Activated CD4-positive, CD25-positive, alpha-beta regulatory T cell treated with anti-CD3 and anti-CD28 coated beads, Interleukin-2, amount 50 U/mL, for 72 hours (primary cell): ENCODE measurements around the gene MRPS16.
"Not testable (repeated sequence)": the region's sequence is repeated elsewhere in the genome, so short reads cannot be mapped to it uniquely, and the experiment has no call there.

Experiments
- DNase-seq: peaks from one replicate; pipeline ENCODE4 v3.0.0; 2021

MRPS16 gene

GRCh38 chr10:73252445-73253224, at the start of gene MRPS16:
MRPS16 (minus strand) TSS chr10:73252644; CDS start chr10:73252482, 162 bp downstream.
- DNase-seq = peak; percentile 89

GRCh38 chr10:73296946-73297345, 44.5 kb upstream of the MRPS16 start:
- DNase-seq = no peak

DNA sequence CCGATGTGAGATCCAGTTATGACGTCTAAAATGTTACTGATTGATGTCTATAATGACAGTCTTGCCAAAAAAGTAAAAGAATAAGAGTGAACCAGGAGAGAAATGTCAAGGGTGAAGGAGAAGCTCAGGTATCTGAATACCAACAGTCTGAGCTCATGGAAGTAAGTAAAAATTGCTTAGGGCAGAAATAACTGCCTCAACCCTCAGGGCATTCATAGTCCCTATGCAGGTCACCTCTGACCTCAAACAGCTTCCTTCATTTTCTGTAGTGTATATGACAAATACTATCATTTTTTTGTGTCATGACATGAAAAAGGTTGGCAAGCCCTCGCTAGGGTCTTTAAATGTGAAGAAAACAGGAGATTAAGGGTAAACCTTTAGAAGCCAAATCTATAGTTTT, 41.0 kb upstream of the MRPS16 start:
- DNase-seq = no peak

DNA sequence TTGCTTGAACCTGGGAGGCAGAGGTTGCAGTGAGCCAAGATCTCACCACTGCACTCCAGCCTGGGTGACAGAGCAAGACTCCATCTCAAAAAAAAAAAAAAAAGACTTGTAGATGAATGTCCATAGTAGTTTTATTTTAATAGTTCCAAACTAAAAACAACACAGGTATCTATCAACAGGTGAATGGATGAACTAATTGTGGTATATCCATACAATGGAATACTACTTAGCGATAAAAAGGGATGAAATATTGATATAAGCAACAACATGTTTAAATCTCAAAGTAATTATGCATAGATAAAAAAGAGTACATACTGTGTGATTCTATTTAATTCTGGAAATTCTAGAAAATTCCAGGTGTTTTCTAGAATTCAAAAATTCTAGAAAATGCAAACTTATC, 37.5 kb upstream of the MRPS16 start:
- DNase-seq = no peak

GRCh38 chr10:73287441-73287840, 35.0 kb upstream of the MRPS16 start:
- no peak for DNase-seq

DNA sequence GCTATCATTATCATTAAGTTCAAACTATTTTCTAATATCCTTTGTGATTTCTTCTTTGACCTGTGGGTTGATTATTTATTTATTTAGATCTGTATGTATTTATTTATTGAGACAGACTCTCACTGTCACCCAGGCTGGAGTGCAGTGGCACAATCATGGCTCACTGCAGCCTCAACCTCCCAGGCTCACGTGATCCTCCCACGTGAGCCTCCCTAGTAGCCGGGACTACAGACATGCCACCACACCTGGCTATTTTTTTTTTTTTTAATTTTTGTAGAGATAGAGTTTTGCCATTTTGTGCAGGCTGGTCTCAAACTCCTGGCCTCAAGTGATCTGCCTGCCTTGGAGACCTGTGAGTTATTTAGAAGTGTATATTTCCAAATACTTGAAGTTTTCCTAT, 28.7 kb upstream of the MRPS16 start:
- DNase-seq = no peak

GRCh38 chr10:73264423-73264822, 12.0 kb upstream of the MRPS16 start:
- DNase-seq = no peak

DNA sequence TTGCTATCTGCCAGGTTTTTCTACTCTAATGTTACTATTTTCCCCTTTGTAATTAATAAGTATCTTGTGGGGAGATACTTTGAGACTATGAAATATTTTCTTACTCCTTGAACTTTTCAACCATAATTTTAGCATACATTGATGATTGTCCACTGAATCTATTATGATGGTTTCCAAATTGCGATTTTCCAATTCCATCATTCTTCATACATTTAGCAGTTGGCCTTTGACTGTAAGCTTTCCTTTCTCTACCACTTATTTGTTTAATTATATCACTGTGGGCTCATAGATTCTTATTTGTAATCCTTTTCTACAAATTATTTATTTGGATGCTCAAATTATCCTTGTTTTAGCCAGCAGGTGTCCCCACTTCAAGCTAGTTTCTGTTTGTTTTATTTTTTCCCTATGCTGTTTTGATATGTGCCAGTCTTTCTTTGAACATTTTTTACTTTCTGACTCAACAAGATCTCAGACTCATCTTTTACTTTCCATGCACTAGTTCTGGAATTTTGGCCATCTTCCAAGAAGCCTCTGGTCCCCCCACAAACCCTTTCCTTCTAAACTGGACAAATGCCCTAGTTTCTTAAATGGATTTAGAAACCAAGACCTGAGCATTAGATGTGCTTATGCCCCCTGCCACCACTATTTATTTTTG, 11.4 kb upstream of the MRPS16 start:
- no peak for DNase-seq

DNA sequence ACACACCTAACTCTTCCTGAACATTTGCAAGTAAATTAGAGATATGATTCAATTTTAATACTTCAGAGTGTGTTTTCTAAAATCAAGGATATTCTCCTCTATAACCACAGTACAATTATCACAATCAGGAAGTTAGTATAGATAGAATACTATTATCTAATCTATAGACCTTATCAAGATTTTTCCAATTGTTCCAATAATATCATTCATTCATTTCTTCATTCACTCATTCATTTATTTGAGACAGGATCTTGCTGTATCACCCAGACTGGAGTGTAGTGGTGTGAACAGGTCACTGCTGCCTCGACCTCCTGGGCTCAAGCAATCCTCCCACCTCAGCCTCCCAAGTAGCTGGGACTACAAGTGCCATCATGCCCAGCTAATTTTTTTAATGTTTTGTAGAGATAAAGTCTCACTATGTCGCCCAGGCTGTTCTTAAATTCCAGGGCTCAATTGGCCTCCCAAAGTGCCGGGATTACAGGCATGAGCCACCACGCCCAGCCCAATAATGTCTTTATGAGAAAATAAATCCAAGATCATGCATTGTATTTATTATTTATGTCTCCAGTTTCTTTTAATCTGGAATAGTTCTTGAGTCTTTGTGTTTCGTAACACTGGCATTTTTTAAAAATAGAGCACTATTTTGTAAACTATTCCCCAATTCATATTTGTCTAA, 10.6 kb upstream of the MRPS16 start:
- DNase-seq = no peak

GRCh38 chr10:73262105-73262730, 9.8 kb upstream of the MRPS16 start:
- no peak for DNase-seq

GRCh38 chr10:73261362-73261995, 9.0 kb upstream of the MRPS16 start:
- DNase-seq = no peak

- DNase-seq = not testable (repeated sequence)
Observed at GRCh38 chr10:73258612-73259011, 6.2 kb upstream of the MRPS16 start.

GRCh38 chr10:73253225-73253555, 746 bp upstream of the MRPS16 start:
- no peak for DNase-seq

DNA sequence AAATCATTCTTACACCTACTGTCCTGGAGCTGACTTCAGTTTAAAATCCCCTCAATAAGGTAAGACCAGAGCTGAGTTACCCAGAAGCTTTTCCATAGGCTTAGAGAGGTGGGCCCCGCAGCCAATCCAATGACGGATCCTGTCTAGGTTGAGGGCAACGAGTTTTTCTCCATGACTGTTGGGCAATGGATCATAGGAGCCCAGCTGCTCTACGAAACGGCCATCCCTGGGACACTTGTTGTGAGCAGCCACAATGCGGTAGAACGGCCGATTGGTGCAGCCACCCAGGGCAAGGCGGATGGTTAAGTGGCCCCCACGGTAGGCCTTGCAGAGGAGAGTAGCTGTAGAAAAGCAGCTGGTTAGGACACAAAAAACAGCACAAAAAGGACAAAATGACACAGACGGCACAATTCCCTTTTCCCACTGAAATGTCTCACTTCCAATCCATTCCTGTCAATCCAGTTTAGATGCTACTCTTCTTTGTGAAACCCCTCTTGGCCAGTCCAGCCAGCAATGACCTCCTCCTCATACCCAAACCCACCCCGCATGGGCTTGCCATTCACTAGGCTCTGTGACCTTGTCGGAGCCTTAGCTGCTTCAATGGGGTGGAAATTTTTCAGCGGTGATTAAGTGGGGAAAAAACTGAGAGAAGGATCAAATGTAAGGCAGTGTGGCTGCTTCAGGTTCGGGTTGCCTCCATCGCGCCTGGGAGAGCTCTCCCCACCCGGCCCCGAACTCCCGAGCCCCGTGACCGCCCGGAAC, 580 bp downstream of the MRPS16 start:
- no peak for DNase-seq

- DNase-seq = no peak
Observed at GRCh38 chr10:73248259-73248724, 4.2 kb downstream of the MRPS16 start.

- no peak for DNase-seq
Observed at GRCh38 chr10:73247509-73248258, 4.8 kb downstream of the MRPS16 start.

DNA sequence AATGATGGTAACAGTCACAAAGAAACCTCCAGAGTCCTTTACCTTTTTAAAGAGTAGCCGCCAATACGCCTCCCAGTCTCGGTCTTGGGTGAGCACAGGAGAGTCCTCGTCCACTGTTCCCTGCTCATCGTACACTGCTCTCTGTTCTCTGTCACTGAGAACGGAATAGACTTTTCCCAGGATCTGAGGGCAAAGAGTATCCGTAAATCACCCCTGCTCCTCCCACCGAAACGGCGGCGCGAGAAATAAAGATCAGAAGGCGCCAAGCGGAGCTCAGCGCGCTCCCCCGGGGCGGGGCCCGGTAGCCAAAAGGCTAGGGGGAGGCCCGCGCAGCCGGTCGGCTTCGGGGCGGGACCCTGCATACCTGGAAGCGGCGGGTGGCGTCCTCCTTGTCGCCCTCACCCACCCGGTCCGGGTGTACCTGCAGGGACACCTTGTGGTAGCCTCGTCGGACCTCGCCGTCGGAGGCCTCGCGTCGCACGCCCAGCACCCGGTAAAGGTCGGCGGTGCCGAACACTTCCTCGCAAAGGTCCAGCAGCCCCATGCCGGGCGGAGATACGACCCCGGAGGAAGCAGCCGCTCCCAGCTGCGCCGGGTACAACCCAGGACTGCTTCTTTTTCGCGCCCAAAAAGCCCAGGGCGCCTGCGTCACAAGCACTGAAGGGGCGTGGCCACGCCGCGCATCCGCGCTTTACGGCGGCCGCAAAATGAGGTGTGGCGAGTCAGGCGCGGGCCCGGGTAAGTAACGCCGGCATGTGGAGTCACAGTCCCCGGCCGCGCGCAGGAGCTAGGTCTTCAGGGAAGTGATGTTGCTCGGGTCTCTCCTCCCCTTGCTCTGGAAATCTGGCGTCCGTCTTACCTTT, 5.6 kb downstream of the MRPS16 start, which contains the start of gene DNAJC9:
Gene DNAJC9, minus strand, starts transcription at position 610 of the 863 bp plus-strand sequence. Its CDS starts 66 bp downstream, at position 544.
- peak; percentile 98 for DNase-seq

GRCh38 chr10:73246322-73246645, 6.2 kb downstream of the MRPS16 start:
- DNase-seq = no peak

DNA sequence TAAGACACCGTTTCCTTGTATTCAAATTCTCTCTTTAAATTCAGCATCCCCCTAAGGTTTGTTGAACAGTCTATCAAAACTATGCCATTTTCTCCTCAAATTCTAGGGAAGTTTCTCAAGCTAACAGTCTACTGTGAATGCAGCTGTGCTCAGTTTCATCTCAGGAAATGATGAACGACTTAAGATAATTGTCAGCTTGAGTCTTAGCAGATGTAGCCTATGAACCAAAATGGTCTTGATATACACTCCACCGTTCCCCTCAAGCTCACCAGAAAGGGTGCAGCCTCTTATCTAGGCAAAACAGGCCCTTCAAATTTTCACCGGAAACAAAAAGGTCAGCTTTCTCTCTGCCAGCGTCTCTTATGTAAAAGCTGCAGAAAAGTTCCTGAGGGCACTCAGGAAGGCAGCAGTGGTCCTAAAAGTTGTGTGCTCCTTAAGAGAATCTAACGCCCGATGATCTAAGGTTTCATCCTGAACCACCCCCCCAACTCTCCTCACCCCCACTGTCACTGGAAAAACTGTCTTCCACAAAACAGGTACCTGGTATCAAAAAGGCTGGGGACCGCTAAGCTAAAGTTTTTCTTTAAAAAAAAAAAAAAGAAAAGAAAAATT, 7.5 kb downstream of the MRPS16 start:
- DNase-seq = no peak

DNA sequence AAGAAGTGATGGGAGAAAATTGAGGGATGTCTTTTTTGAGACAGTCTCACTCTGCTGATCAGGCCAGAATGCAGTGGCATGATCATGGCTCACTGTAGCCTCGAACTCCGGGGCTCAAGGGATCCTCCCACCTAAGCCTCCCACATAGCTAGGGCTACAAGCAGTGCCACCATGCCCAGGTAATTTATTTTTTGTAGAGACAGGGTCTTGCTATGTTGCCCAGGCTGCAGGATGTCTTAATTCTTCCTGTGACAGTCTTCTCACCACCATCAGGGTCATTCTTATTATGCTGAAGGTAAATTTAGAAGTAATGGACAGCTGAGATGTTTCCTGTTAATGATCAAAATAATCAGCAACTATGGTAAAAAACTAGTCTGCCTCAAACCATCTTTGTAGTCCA, 12.5 kb downstream of the MRPS16 start:
- no peak for DNase-seq
